Activated naive CD8-positive, alpha-beta T cell treated with anti-CD3 and anti-CD28 coated beads, Interleukin-2, amount 10 ng/mL, durations not matched to agents 7 days and 5 days (primary cell): ENCODE results near the gene DHX36. TPM values are rescaled to one million over a fixed set of nuclear protein-coding genes. Genes with fewer than 3 reads are reported as not detected.
A peak's percentile ranks its signal among the peaks of the same experiment; 100 is the strongest.

Experiments
- ATAC-seq: fragments of 150-1000 bp; cut with Tn5 transposase; one replicate; pipeline ENCODE4 v1.10.0; 2021; ENCODE audit warnings: low read depth, moderate library complexity
- POLR2A ChIA-PET: fragments of 350-600 bp; sonication (Branson Sonifier 250); formaldehyde crosslinking; loops from one replicate; lab custom pipeline; 2021; ENCODE audit warnings: antibody characterized with exemption; lab: Charles Lee
- DNase-seq: peaks from one replicate; pipeline ENCODE4 v3.0.0; 2021
- H3K27ac Mint-ChIP-seq: one replicate; pipeline ENCODE4 v1.8.0; 2022; ENCODE audit warnings: mild to moderate bottlenecking, mixed read lengths
- H3K27me3 Mint-ChIP-seq: one replicate; pipeline ENCODE4 v1.8.0; 2022; ENCODE audit warnings: mild to moderate bottlenecking, moderate library complexity, mixed read lengths
- H3K36me3 Mint-ChIP-seq: one replicate; pipeline ENCODE4 v1.8.0; 2021; ENCODE audit warnings: mild to moderate bottlenecking, mixed read lengths
- H3K4me1 Mint-ChIP-seq: one replicate; pipeline ENCODE4 v1.8.0; 2021; ENCODE audit warnings: mixed read lengths
- H3K4me3 Mint-ChIP-seq: one replicate; pipeline ENCODE4 v1.8.0; 2022; ENCODE audit warnings: mild to moderate bottlenecking, moderate library complexity, mixed read lengths
- H3K9me3 Mint-ChIP-seq: one replicate; pipeline ENCODE4 v1.8.0; 2021; ENCODE audit warnings: mixed read lengths
- total RNA-seq, 2 experiments: library from RNA; stranded (reverse); gene quantifications; one replicate each; pipeline ENCODE4 v1.2.3, GENCODE V29; 2021

The DHX36 gene
- total RNA-seq, 2 experiments from 2014 or later: 74.0 to 80.0 TPM

DNA sequence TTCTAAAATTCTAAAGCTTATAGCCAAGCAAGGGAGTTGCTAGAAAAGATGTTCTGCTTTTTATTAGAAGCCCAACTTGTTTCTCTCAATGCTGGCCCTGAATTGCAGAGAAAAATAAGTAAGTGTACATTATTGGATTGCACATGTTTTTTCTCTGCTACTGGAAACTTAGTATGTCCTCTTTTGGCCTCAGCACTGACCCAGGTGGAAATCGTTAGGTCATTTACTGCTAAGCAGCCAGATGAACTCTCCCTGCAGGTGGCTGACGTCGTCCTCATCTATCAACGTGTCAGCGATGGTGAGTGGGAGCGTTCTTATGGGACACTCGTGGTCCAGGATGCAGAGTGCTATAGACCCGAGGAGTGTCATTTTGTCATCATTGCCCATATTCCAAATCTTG lies 69.8 kb downstream of the DHX36 start:
- no peak for ATAC-seq
- H3K4me1 Mint-ChIP-seq: peaks cover 1% of the 10 kb centered on the region
- no peak for DNase-seq

DNA sequence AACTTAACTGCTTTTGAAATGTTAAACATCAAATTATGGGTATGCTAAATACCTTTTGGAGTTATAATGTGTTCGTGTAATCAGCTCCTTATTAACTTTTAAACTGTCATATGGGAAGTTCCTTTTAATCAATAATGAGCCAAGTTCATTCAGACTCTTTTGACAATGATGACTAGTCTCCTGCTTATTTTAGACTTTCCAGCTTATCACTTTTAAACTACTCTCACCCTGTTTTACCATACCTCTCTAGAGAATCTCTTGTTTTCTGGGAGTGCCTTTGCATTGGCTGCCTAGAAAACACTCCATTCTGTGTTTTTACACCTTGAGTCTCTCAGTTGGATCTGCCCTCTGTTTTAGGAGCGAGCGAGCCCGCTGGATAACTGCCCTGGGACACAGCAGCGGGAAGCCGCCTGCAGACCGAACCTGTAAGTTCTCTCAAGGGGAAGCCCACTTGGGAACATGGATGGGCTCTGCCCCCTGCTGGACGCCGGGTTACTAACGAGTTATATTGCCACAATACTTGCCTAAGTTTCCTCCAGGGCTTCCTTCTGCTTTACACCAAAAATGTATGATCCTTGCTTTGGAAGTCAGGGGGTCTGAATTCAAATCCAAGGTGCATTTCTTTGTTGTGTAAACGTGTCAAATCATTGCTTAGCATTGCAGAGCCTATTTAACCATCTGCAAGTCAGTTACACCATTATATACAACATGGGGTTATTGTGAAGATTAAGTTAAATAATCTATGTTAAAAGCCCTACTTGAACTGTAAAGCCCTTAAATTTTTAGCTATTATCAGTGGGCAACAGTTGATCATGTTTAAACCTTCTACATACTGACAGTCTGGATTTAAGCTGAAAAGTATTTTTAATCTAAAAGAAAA lies 71.3 kb downstream of the DHX36 start:
- DNase-seq (peak; percentile 72), ATAC-seq (peak; percentile 60)
- H3K27ac Mint-ChIP-seq: no peak overlapping the region
- POLR2A ChIA-PET: interaction anchor here (0.6 kb wide), 1 partner anchor 28 kb away, joined by 3 read pairs; no protein-coding TSS in a partner anchor
- H3K36me3 Mint-ChIP-seq: peaks cover 19% of the 10 kb centered on the region
- no peak overlapping the region for H3K4me3 Mint-ChIP-seq
- H3K27me3 Mint-ChIP-seq: no peaks in the 10 kb centered on the region
- H3K4me1 Mint-ChIP-seq: peaks cover 1% of the 10 kb centered on the region
- no peaks in the 10 kb centered on the region for H3K9me3 Mint-ChIP-seq

More for the DNA sequence above, 69.8 kb downstream of the DHX36 start:
- POLR2A ChIA-PET: no interaction called here
- no peaks in the 10 kb centered on the region for H3K27me3 Mint-ChIP-seq
- peaks cover 27% of the 10 kb centered on the region for H3K36me3 Mint-ChIP-seq
- H3K4me3 Mint-ChIP-seq: no peak overlapping the region
- no peak overlapping the region for H3K27ac Mint-ChIP-seq
- H3K9me3 Mint-ChIP-seq: no peaks in the 10 kb centered on the region

- H3K27ac Mint-ChIP-seq: no peak overlapping the region
- H3K4me3 Mint-ChIP-seq: no peak overlapping the region
- no peaks in the 10 kb centered on the region for H3K27me3 Mint-ChIP-seq
- ATAC-seq: no peak
- H3K4me1 Mint-ChIP-seq: peaks cover 1% of the 10 kb centered on the region
- POLR2A ChIA-PET: no interaction called here
- DNase-seq: no peak
- H3K9me3 Mint-ChIP-seq: no peaks in the 10 kb centered on the region
- peaks cover 19% of the 10 kb centered on the region for H3K36me3 Mint-ChIP-seq
Measured at GRCh38 chr3:154251610-154252009, 72.7 kb downstream of the DHX36 start.

GRCh38 chr3:154250291-154250690 lies 74.0 kb downstream of the DHX36 start:
- Mint-ChIP-seq H3K4me1 (peaks cover 1% of the 10 kb centered on the region), H3K9me3 (no peaks in the 10 kb centered on the region)
- POLR2A ChIA-PET: no interaction called here

DNA sequence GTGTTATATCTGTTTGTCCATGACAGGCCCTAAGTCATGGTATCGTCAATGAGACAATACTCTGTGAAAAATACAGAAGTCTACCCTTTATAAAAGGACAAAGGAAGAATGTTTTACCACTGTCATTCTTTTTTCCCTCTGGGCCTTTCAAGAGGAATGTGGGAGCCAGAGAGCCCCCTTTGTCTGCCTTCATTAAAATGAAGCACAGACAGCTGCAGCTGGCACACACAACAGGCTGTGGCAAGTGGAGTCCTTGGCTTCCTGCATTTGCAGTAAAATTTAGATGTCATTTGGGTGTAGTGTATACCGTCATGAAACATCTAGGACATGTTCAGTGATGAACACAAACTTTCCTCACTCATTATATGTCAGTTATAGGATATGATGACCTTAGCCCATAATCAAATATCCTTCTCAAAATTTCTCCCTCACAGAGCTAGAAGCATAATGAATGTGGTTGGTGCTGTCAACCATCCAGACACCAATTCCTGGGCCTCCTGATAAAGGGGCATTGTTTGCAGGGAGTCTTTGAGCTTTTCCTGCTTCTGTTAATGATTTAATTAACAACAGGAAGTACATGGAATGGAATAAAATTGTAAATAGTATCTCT lies 76.4 kb downstream of the DHX36 start:
- no peaks in the 10 kb centered on the region for H3K27me3 Mint-ChIP-seq
- no peak overlapping the region for H3K4me3 Mint-ChIP-seq
- DNase-seq (no peak), ATAC-seq (no peak)
- H3K9me3 Mint-ChIP-seq: no peaks in the 10 kb centered on the region
- POLR2A ChIA-PET: no interaction called here
- no peak overlapping the region for H3K27ac Mint-ChIP-seq
- H3K36me3 Mint-ChIP-seq: peaks cover 11% of the 10 kb centered on the region
- H3K4me1 Mint-ChIP-seq: peaks cover under 1% of the 10 kb centered on the region

More at GRCh38 chr3:154250291-154250690, 74.0 kb downstream of the DHX36 start:
- Mint-ChIP-seq H3K36me3 (peaks cover 14% of the 10 kb centered on the region), H3K4me3 (no peak overlapping the region), H3K27ac (no peak overlapping the region), H3K27me3 (no peaks in the 10 kb centered on the region)
- ATAC-seq: no peak
- no peak for DNase-seq

GRCh38 chr3:154244644-154245043 lies 79.6 kb downstream of the DHX36 start:
- DNase-seq (no peak), ATAC-seq (no peak)
- H3K36me3 Mint-ChIP-seq: peaks cover 6% of the 10 kb centered on the region
- no peak overlapping the region for H3K4me3 Mint-ChIP-seq
- no peaks in the 10 kb centered on the region for H3K9me3 Mint-ChIP-seq
- POLR2A ChIA-PET: no interaction called here
- no peaks in the 10 kb centered on the region for H3K27me3 Mint-ChIP-seq
- H3K4me1 Mint-ChIP-seq: no peaks in the 10 kb centered on the region
- no peak overlapping the region for H3K27ac Mint-ChIP-seq

- Mint-ChIP-seq H3K9me3 (no peaks in the 10 kb centered on the region), H3K4me1 (no peaks in the 10 kb centered on the region), H3K27ac (no peak overlapping the region), H3K4me3 (no peak overlapping the region), H3K27me3 (peaks cover 2% of the 10 kb centered on the region), H3K36me3 (peaks cover 3% of the 10 kb centered on the region)
- no peak for DNase-seq
- no peak for ATAC-seq
- POLR2A ChIA-PET: no interaction called here
Measured at GRCh38 chr3:154243353-154243752, 80.9 kb downstream of the DHX36 start.

DNA sequence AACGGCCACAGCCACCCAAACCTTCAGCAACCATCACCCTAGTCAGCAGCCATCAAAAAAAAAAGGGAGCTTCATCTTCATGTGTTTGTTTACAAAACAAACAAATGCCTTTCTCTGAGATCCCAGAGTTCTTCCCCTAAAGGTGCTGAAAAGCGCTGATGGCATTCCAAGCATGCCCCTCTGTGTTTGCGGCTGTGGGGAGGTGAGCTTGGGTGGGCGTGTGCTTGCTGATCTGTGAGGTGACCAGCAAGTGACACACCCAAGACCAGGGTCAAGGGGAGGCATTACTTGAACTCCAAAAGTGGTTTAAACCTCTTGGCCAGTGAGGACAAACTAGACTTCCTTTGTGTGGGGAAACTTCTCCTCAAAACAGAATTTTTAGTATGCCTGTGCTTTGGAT lies 81.5 kb downstream of the DHX36 start:
- ATAC-seq (no peak), DNase-seq (no peak)
- Mint-ChIP-seq H3K4me3 (no peak overlapping the region), H3K36me3 (peaks cover 3% of the 10 kb centered on the region), H3K27me3 (peaks cover 2% of the 10 kb centered on the region), H3K27ac (no peak overlapping the region), H3K9me3 (no peaks in the 10 kb centered on the region), H3K4me1 (no peaks in the 10 kb centered on the region)
- POLR2A ChIA-PET: no interaction called here

DNA sequence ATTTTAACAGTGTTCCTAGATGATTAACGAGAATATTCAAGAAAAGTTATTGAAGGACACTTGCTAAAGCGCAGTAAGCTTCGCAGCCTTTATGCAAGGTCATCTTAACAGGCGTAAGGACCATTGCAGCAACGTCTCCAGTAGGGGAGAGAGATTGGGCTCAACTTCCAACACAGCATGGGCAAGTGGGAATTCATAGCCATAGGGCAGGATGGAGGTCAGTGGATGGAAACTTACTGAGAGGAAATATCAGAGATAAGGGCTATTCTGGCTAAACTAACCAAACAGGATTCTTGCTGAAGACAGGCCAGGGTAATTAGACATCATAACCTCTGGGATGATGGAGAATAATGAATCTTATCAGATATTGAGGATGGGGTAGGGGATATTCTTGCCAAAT lies 82.8 kb downstream of the DHX36 start:
- Mint-ChIP-seq H3K9me3 (no peaks in the 10 kb centered on the region), H3K36me3 (no peaks in the 10 kb centered on the region), H3K27me3 (peaks cover 2% of the 10 kb centered on the region), H3K4me3 (no peak overlapping the region), H3K27ac (no peak overlapping the region), H3K4me1 (no peaks in the 10 kb centered on the region)
- ATAC-seq: no peak
- POLR2A ChIA-PET: no interaction called here
- no peak for DNase-seq

DNA sequence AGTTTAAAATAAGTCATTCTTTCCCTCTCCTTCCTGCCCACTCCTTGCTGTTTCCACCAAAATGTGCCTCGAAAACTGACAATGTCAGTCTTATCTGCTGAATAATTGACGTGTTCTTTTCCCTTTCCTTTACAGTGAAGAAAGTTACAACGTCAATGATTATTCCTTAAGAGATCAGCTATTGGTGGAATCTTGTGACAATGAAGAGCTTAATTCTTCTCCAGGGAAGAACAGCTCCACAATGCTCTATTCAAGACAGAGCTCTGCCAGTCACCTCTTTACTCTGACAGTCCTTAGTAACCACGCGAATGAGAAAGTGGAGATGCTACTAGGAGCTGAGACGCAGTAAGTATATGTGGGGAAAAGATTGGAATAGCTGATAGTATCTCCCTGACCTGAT lies 84.1 kb downstream of the DHX36 start:
- POLR2A ChIA-PET: no interaction called here
- Mint-ChIP-seq H3K36me3 (no peaks in the 10 kb centered on the region), H3K27ac (no peak overlapping the region), H3K4me3 (no peak overlapping the region), H3K27me3 (peaks cover 2% of the 10 kb centered on the region), H3K9me3 (no peaks in the 10 kb centered on the region), H3K4me1 (no peaks in the 10 kb centered on the region)
- ATAC-seq (no peak), DNase-seq (no peak)

GRCh38 chr3:154236331-154236730 lies 88.0 kb downstream of the DHX36 start:
- no peak for ATAC-seq
- no peak overlapping the region for H3K27ac Mint-ChIP-seq

DNA sequence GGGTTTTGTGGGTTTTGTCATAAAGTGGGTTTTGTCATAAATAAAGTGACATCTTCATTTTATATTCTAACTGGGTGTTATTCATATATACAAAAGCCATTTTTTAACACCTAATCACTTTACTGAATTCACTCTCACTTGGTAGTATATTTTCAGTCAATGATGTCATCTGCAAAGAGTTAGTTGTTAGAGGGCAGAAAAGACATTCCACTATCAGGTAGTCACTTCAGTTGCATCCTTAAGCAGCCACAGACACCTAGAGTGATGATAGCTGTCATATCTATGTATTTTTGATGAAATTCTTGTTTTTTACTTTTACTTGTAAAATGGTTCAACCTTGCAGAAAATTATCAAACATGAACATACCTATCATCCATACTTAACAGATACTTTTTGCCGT lies 89.0 kb downstream of the DHX36 start:
- H3K9me3 Mint-ChIP-seq: no peaks in the 10 kb centered on the region
- POLR2A ChIA-PET: no interaction called here
- no peak for ATAC-seq
- H3K4me3 Mint-ChIP-seq: no peak overlapping the region
- no peaks in the 10 kb centered on the region for H3K4me1 Mint-ChIP-seq
- H3K36me3 Mint-ChIP-seq: no peaks in the 10 kb centered on the region
- no peak for DNase-seq
- no peak overlapping the region for H3K27ac Mint-ChIP-seq
- H3K27me3 Mint-ChIP-seq: peaks cover 4% of the 10 kb centered on the region

More at GRCh38 chr3:154236331-154236730, 88.0 kb downstream of the DHX36 start:
- Mint-ChIP-seq H3K4me3 (no peak overlapping the region), H3K9me3 (no peaks in the 10 kb centered on the region), H3K4me1 (no peaks in the 10 kb centered on the region), H3K27me3 (peaks cover 4% of the 10 kb centered on the region), H3K36me3 (no peaks in the 10 kb centered on the region)
- POLR2A ChIA-PET: no interaction called here
- no peak for DNase-seq

GRCh38 chr3:154229217-154229590 lies 95.1 kb downstream of the DHX36 start:
- Mint-ChIP-seq H3K36me3 (no peaks in the 10 kb centered on the region), H3K4me1 (no peaks in the 10 kb centered on the region), H3K9me3 (no peaks in the 10 kb centered on the region), H3K4me3 (no peak overlapping the region), H3K27me3 (peaks cover 9% of the 10 kb centered on the region), H3K27ac (no peak overlapping the region)
- POLR2A ChIA-PET: no interaction called here
- ATAC-seq (no peak), DNase-seq (no peak)
